ENCODE results near the gene THRA.

DNA sequence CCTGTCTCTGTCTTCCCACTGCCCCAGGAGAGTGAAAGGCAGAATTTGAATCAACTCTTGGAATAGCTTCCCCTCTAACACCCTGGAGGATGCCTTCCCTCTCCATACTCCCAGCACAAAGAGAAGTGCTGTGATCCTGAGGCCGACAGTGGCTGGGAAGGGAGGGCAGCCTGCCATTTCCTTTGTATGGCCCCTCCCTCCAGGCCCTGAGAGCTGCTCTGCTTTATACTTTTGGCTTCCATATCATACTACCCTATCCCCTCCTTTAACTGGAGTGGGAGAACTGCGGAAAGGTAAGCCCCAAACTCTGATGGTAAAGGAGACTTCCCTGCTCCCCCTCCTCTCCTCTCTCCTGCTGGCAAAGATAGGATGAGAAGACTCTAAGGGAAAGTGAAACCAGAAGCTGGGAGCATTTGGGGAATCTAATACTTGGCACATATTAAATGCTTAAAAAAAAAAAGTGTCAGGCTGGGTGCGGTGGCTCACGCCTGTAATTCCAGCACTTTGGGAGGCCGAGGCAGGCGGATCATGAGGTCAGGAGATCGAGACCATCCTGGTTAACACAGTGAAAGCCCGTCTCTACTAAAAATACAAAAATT lies 4.5 kb upstream of the THRA start:
- no peak for TF ChIP-seq POLR2A (IDR thresholded peaks at IDR 0.05; ENCODE audit: low read depth, low read length)
- no peak for TF ChIP-seq TAF1 (IDR thresholded peaks at IDR 0.05; ENCODE audit: borderline replicate concordance, low read depth, low read length)

All from GM12892 (cell line).